KMS-11 (cell line): ENCODE measurements around the gene FANCC.
"Not testable (repeated sequence)": the region's sequence is repeated elsewhere in the genome, so short reads cannot be mapped to it uniquely, and the experiment has no call there.

ENCODE experiments used
- H2AFZ ChIP-seq: fragments of 200-600 bp; sonication (generic); 2 replicates; pipeline ENCODE4 v1.6.1; 2016; ENCODE audit warnings: antibody characterized with exemption, mixed run types, low read depth
- H3K27ac ChIP-seq: fragments of 200-600 bp; sonication (generic); 2 replicates; pipeline ENCODE4 v1.6.1; 2016; ENCODE audit warnings: mild to moderate bottlenecking, mixed run types
- H3K27me3 ChIP-seq: fragments of 200-600 bp; sonication (generic); 2 replicates; pipeline ENCODE4 v1.6.1; 2017; ENCODE audit warnings: mild to moderate bottlenecking, low read depth, mixed run types, moderate library complexity; ENCODE audit not compliant: insufficient read depth
- H3K36me3 ChIP-seq: fragments of 200-600 bp; sonication (generic); 2 replicates; pipeline ENCODE4 v1.6.1; 2017; ENCODE audit warnings: mild to moderate bottlenecking, mixed run types; ENCODE audit not compliant: insufficient read depth
- H3K4me1 ChIP-seq: fragments of 200-600 bp; sonication (generic); 2 replicates; pipeline ENCODE4 v1.6.1; 2016; ENCODE audit warnings: mild to moderate bottlenecking, low read depth, mixed run types; ENCODE audit not compliant: poor library complexity, severe bottlenecking
- H3K4me2 ChIP-seq: fragments of 200-600 bp; sonication (generic); 2 replicates; pipeline ENCODE4 v1.7.0; 2016; ENCODE audit warnings: mild to moderate bottlenecking, mixed run types
- H3K4me3 ChIP-seq: fragments of 200-600 bp; sonication (generic); IDR thresholded peaks from 2 replicates; pipeline ENCODE4 v1.6.1; 2017; ENCODE audit warnings: low read depth, low read length, mixed read lengths; ENCODE audit not compliant: insufficient read depth
- H3K79me2 ChIP-seq: fragments of 200-600 bp; sonication (generic); 2 replicates; pipeline ENCODE4 v1.6.1; 2016; ENCODE audit warnings: low read depth, mixed run types; ENCODE audit not compliant: insufficient read depth
- H3K9ac ChIP-seq: fragments of 200-600 bp; sonication (generic); 2 replicates; pipeline ENCODE4 v1.6.1; 2016; ENCODE audit warnings: mild to moderate bottlenecking, mixed run types
- H4K20me1 ChIP-seq: fragments of 200-600 bp; sonication (generic); 2 replicates; pipeline ENCODE4 v1.6.1; 2016; ENCODE audit warnings: mild to moderate bottlenecking, mixed run types; ENCODE audit not compliant: insufficient read depth
- CTCF ChIP-seq: fragments of 200-600 bp; sonication (generic); conservative IDR thresholded peaks from 2 replicates; pipeline ENCODE4 v1.6.1; 2017; ENCODE audit warnings: low read depth, mild to moderate bottlenecking, antibody characterized with exemption, low read length, moderate library complexity, mixed read lengths

Gene FANCC

GRCh38 chr9:95297760-95298159 lies 19.7 kb downstream of the FANCC start:
- no peak for TF ChIP-seq CTCF
- Histone ChIP-seq H2AFZ (no peak overlapping the region), H3K4me3 (no peak overlapping the region), H3K4me1 (no peaks in the 10 kb centered on the region), H3K27me3 (no peaks in the 10 kb centered on the region), H4K20me1 (no peaks in the 10 kb centered on the region), H3K79me2 (no peaks in the 10 kb centered on the region), H3K9ac (no peak overlapping the region), H3K36me3 (no peaks in the 10 kb centered on the region), H3K27ac (no peak overlapping the region), H3K4me2 (no peak overlapping the region)

- Histone ChIP-seq H3K9ac (no peak overlapping the region), H4K20me1 (no peaks in the 10 kb centered on the region), H3K4me1 (no peaks in the 10 kb centered on the region), H3K27ac (no peak overlapping the region), H3K79me2 (no peaks in the 10 kb centered on the region), H2AFZ (no peak overlapping the region), H3K27me3 (no peaks in the 10 kb centered on the region), H3K4me2 (no peak overlapping the region), H3K36me3 (no peaks in the 10 kb centered on the region), H3K4me3 (no peak overlapping the region)
- no peak for TF ChIP-seq CTCF
These were observed 20.2 kb downstream of the FANCC start for GRCh38 chr9:95297316-95297715.

GRCh38 chr9:95296761-95297160 lies 20.7 kb downstream of the FANCC start:
- H4K20me1 ChIP-seq, result no peaks in the 10 kb centered on the region
- H3K27ac ChIP-seq, result no peak overlapping the region
- H3K36me3 ChIP-seq, result no peaks in the 10 kb centered on the region
- no peak overlapping the region for H3K4me2 ChIP-seq
- H3K79me2 ChIP-seq, result no peaks in the 10 kb centered on the region
- no peak overlapping the region for H3K9ac ChIP-seq
- H3K27me3 ChIP-seq, result no peaks in the 10 kb centered on the region
- H2AFZ ChIP-seq, result no peak overlapping the region
- no peak for TF ChIP-seq CTCF
- H3K4me3 ChIP-seq, result no peak overlapping the region
- H3K4me1 ChIP-seq, result no peaks in the 10 kb centered on the region

GRCh38 chr9:95293296-95293695 lies 24.2 kb downstream of the FANCC start:
- not testable (repeated sequence) for H3K9ac ChIP-seq, H3K27ac ChIP-seq, H4K20me1 ChIP-seq, H3K27me3 ChIP-seq, H3K4me3 ChIP-seq, H3K79me2 ChIP-seq, H2AFZ ChIP-seq, H3K36me3 ChIP-seq, H3K4me2 ChIP-seq, H3K4me1 ChIP-seq

GRCh38 chr9:95292226-95292625 lies 25.3 kb downstream of the FANCC start:
- no peaks in the 10 kb centered on the region; the same call in 1 of the 2 replicates for H3K79me2 ChIP-seq
- no peaks in the 10 kb centered on the region for H3K36me3 ChIP-seq
- no peak overlapping the region for H3K4me3 ChIP-seq
- H3K9ac ChIP-seq, result no peak overlapping the region
- H3K4me2 ChIP-seq, result no peak overlapping the region
- no peak for TF ChIP-seq CTCF
- no peaks in the 10 kb centered on the region for H3K27me3 ChIP-seq
- H2AFZ ChIP-seq, result no peak overlapping the region
- H4K20me1 ChIP-seq, result no peaks in the 10 kb centered on the region
- H3K27ac ChIP-seq, result no peak overlapping the region
- no peaks in the 10 kb centered on the region for H3K4me1 ChIP-seq
